ENCODE measurements around the gene SOX9. TPM values are rescaled to one million over a fixed set of nuclear protein-coding genes. Genes with fewer than 3 reads are reported as not detected.

Gene SOX9
- polyA plus RNA-seq, 1 donor (not counting 4 experiments of a cell fraction or from before 2014, with no cell fraction given) = 15.8 TPM

DNA sequence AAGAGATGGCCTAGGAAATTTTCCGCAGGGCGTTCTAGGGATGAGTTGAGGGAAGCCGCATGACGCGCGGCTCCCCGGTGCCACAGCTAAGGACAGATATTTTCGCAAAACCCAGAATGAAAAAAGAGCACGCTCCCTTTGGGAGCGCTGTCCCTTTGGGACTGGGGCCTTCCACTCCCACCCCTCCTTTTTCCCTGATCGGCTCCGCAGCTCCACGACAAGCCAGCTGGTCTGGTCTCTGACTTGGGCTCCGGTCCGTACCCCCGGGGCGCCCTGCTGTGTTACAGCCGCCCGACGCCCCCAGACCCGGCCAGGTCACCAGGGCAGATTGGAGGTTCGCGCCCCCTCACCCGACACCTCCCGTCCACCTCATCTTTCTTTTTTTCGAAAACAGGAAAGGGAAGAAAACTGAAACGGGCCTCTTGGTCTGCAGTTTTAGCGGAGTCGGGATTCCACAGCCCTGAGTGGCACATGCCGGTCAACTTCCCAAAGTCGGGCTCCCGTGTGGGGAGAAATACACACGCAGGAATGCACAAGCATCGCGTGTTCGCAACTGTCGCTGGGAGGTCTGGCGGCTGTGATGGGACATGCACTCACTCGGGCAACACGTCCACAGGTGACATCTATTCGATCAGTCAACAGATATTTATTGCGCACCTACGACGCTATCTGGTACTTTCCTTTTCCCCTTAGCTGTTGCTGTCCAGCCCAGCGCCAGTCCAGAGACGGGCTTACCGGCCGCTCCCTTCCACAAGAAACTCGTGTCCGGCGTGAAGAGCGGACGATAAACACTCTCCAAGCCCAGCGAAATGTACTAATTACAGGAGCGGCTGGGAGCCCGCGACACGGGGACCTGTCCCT, 3.9 kb upstream of the SOX9 start:
- H3K4me1 ChIP-seq (ENCODE audit: control insufficient read depth, extremely low read depth, insufficient read depth, low read length) = peaks cover 26% of the 10 kb centered on the region
- peak overlapping the region; percentile 49 for H3K9ac ChIP-seq (ENCODE audit: control insufficient read depth, extremely low read depth, insufficient read depth, low read length)
- peaks cover 10% of the 10 kb centered on the region for H3K79me2 ChIP-seq (ENCODE audit: control insufficient read depth, insufficient read depth, low read length)
- H2AFZ ChIP-seq (ENCODE audit: control insufficient read depth, low read length) = peak overlapping the region; percentile 55
- peaks cover 5% of the 10 kb centered on the region for H4K20me1 ChIP-seq (ENCODE audit: control insufficient read depth, extremely low read depth, insufficient read depth, low read length)
- no peak overlapping the region for H3K27ac ChIP-seq (ENCODE audit: control insufficient read depth, insufficient read depth, low read length)
- peak overlapping the region; percentile 9 to 76 (median 38) for H3K4me3 ChIP-seq (ENCODE audit: control insufficient read depth in 2 of 3, extremely low read depth in 1 of 3, insufficient read depth in 2 of 3, low read depth in 1 of 3, low read length in 3 of 3)
- dilution Hi-C loops (cut with MboI; ENCODE audit: extremely low pct_ligation_motif_present, low sequenced_read_pairs) = no loop called here
- TF ChIP-seq CTCF (optimal IDR thresholded peaks at IDR 0.05 in 1 of 3, IDR thresholded peaks at IDR 0.05 in 1 of 3, conservative IDR thresholded peaks at IDR 0.05 in 1 of 3; ENCODE audit: extremely low read depth in 1 of 3, insufficient read depth in 2 of 3, low read length in 3 of 3) (peak in 1 of 3 experiments; percentile 6), EZH2 (IDR thresholded peaks at IDR 0.05; ENCODE audit: low read length) (peak; percentile 46)
- no peaks in the 10 kb centered on the region for H3K36me3 ChIP-seq (ENCODE audit: control insufficient read depth in 2 of 2, extremely low read depth in 1 of 2, insufficient read depth in 2 of 2, low read length in 2 of 2)
- peak overlapping the region; percentile 64 for H3K4me2 ChIP-seq (ENCODE audit: control insufficient read depth, extremely low read depth, insufficient read depth, low read depth, low read length)
- no peak for FAIRE-seq
- peaks cover 19% of the 10 kb centered on the region for H3K27me3 ChIP-seq (ENCODE audit: control insufficient read depth, extremely low read depth, insufficient read depth, low read length)
- H3K9me1 ChIP-seq (ENCODE audit: control insufficient read depth, extremely low read depth, insufficient read depth, low read length) = no peaks in the 10 kb centered on the region
- DNase-seq (ENCODE audit: low read depth, low spot score) = no peak
- H3K9me3 ChIP-seq (ENCODE audit: control insufficient read depth, low read depth, low read length) = no peaks in the 10 kb centered on the region

- Histone ChIP-seq H3K9ac (ENCODE audit: control insufficient read depth, extremely low read depth, insufficient read depth, low read length) (peak overlapping the region; percentile 49), H3K4me2 (ENCODE audit: control insufficient read depth, extremely low read depth, insufficient read depth, low read depth, low read length) (peak overlapping the region; percentile 64), H3K79me2 (ENCODE audit: control insufficient read depth, insufficient read depth, low read length) (peaks cover 18% of the 10 kb centered on the region), H3K27me3 (ENCODE audit: control insufficient read depth, extremely low read depth, insufficient read depth, low read length) (peaks cover 19% of the 10 kb centered on the region), H3K4me3 (ENCODE audit: control insufficient read depth in 2 of 3, extremely low read depth in 1 of 3, insufficient read depth in 2 of 3, low read depth in 1 of 3, low read length in 3 of 3) (peak overlapping the region; percentile 9 to 76 (median 38)), H3K9me3 (ENCODE audit: control insufficient read depth, low read depth, low read length) (no peaks in the 10 kb centered on the region), H2AFZ (ENCODE audit: control insufficient read depth, low read length) (peak overlapping the region; percentile 81), H3K9me1 (ENCODE audit: control insufficient read depth, extremely low read depth, insufficient read depth, low read length) (no peaks in the 10 kb centered on the region), H3K27ac (ENCODE audit: control insufficient read depth, insufficient read depth, low read length) (peak overlapping the region; percentile 33), H3K36me3 (ENCODE audit: control insufficient read depth in 2 of 2, extremely low read depth in 1 of 2, insufficient read depth in 2 of 2, low read length in 2 of 2) (peaks cover 0 to 2% of the 10 kb centered on the region in 2 experiments), H4K20me1 (ENCODE audit: control insufficient read depth, extremely low read depth, insufficient read depth, low read length) (peaks cover 13% of the 10 kb centered on the region), H3K4me1 (ENCODE audit: control insufficient read depth, extremely low read depth, insufficient read depth, low read length) (peaks cover 26% of the 10 kb centered on the region)
- TF ChIP-seq CTCF (optimal IDR thresholded peaks at IDR 0.05 in 1 of 3, IDR thresholded peaks at IDR 0.05 in 1 of 3, conservative IDR thresholded peaks at IDR 0.05 in 1 of 3; ENCODE audit: extremely low read depth in 1 of 3, insufficient read depth in 2 of 3, low read length in 3 of 3) (peak in 1 of 3 experiments; percentile 21), EZH2 (IDR thresholded peaks at IDR 0.05; ENCODE audit: low read length) (no peak)
- FAIRE-seq (no peak), DNase-seq (ENCODE audit: low read depth, low spot score) (no peak)
- dilution Hi-C loops (cut with MboI; ENCODE audit: extremely low pct_ligation_motif_present, low sequenced_read_pairs) = no loop called here
Observed at GRCh38 chr17:72117535-72118334, 3.1 kb upstream of the SOX9 start.

All from keratinocyte (primary cell).